ENCODE results near the gene FLAD1. TPM values are rescaled to one million over a fixed set of nuclear protein-coding genes. Genes with fewer than 3 reads are reported as not detected.

Gene FLAD1
- total and polyA plus RNA-seq, 2 donors (not counting 3 experiments of a cell fraction or from before 2014, with no cell fraction given): 42.2 to 59.1 TPM

- FAIRE-seq (no peak), DNase-seq (ENCODE audit: low read depth, low spot score) (no peak)
- peaks cover 18% of the 10 kb centered on the region for H3K79me2 ChIP-seq (ENCODE audit: control insufficient read depth, insufficient read depth, low read length)
- no peak overlapping the region for H2AFZ ChIP-seq (ENCODE audit: low read depth, low read length)
- H3K27ac ChIP-seq (ENCODE audit: insufficient read depth, low read depth, low read length): no peak overlapping the region
- no peak overlapping the region for H3K4me2 ChIP-seq (ENCODE audit: insufficient read depth, low read length)
- ChIA-PET CTCF (interaction anchor here (1.1 to 2.3 kb wide), 6 partner anchors 10 to 29 kb away, joined by 3 to 10 read pairs (median 5); partner anchors contain the start of genes CKS1B, PYGO2 and SHC1), POLR2A (interaction anchor here (1.0 kb wide), 1 partner anchor 15 kb away, joined by 3 read pairs; no protein-coding TSS in a partner anchor)
- H3K27me3 ChIP-seq (ENCODE audit: control insufficient read depth in 2 of 2, insufficient read depth in 2 of 2, low read length in 2 of 2): no peaks in the 10 kb centered on the region
- no peaks in the 10 kb centered on the region for H3K9me1 ChIP-seq (replicated peaks; ENCODE audit: control insufficient read depth, extremely low read depth, insufficient read depth, low read length)
- H3K4me1 ChIP-seq (ENCODE audit: control insufficient read depth, extremely low read depth, insufficient read depth, low read length): peaks cover 7% of the 10 kb centered on the region
- dilution Hi-C loops (cut with MboI; ENCODE audit: extremely low pct_ligation_motif_present, low sequenced_read_pairs): no loop called here
- no peak overlapping the region for H3K9ac ChIP-seq (replicated peaks; ENCODE audit: extremely low read depth, insufficient read depth, low read length)
- TF ChIP-seq MAX (IDR thresholded peaks at IDR 0.05; ENCODE audit: insufficient read depth, insufficient read length) (no peak), JUN (IDR thresholded peaks at IDR 0.05; ENCODE audit: borderline replicate concordance, insufficient read depth, insufficient read length, low read depth) (no peak), GATA2 (IDR thresholded peaks at IDR 0.05; ENCODE audit: insufficient read depth, insufficient read length, low read depth, low read length) (no peak), POLR2AphosphoS5 (IDR thresholded peaks at IDR 0.05; ENCODE audit: insufficient read depth, low read depth, low read length) (no peak), EZH2 (IDR thresholded peaks at IDR 0.05; ENCODE audit: borderline replicate concordance, low read depth, low read length, severe bottlenecking) (no peak), FOS (IDR thresholded peaks at IDR 0.05; ENCODE audit: borderline replicate concordance, insufficient read depth, low read length) (no peak), CTCF (IDR thresholded peaks at IDR 0.05; ENCODE audit: extremely low read depth in 1 of 2, insufficient read depth in 1 of 2, low read depth in 1 of 2, low read length in 2 of 2) (no peak), MYC (IDR thresholded peaks at IDR 0.05; ENCODE audit: low read depth, low read length) (no peak), POLR2A (IDR thresholded peaks at IDR 0.05; ENCODE audit: low read depth, low read length) (no peak)
- no peaks in the 10 kb centered on the region for H3K9me3 ChIP-seq (replicated peaks; ENCODE audit: control insufficient read depth, insufficient read depth, low read length)
- no TSS peak for BruUV-seq (replicated peaks)
- intact Hi-C loops (cut with micrococcal nuclease): no loop called here
- no peak overlapping the region for H3K4me3 ChIP-seq (replicated peaks in 1 of 3; ENCODE audit: insufficient read depth in 1 of 3, low read depth in 1 of 3, low read length in 3 of 3)
- H4K20me1 ChIP-seq (replicated peaks; ENCODE audit: control insufficient read depth, extremely low read depth, insufficient read depth, low read length): no peaks in the 10 kb centered on the region
- H3K36me3 ChIP-seq (ENCODE audit: control insufficient read depth in 2 of 2, extremely low read depth in 1 of 2, insufficient read depth in 2 of 2, low read length in 2 of 2): peaks cover 3 to 24% of the 10 kb centered on the region in 2 experiments
These were observed 5.2 kb downstream of the FLAD1 start for GRCh38 chr1:154988058-154988954.
